HEK293 (cell line): Measurements from ENCODE around the gene ANKRD13A.

Experiments
- CTCF ChIA-PET: fragments of 350-600 bp; formaldehyde crosslinking; extraction: SDS; loops from one replicate; lab custom pipeline; 2021; ENCODE audit warnings: antibody characterized with exemption; lab: Yijun Ruan, JAX
- POLR2A ChIA-PET: fragments of 300-600 bp; formaldehyde crosslinking; extraction: SDS; loops from one replicate; lab custom pipeline; 2020; ENCODE audit warnings: antibody characterized with exemption, inconsistent platforms; lab: Yijun Ruan, JAX
- H3K27ac ChIP-seq: fragments of 200-500 bp; sonication (Bioruptor generic); 2 replicates; pipeline ENCODE4 v1.5.1; 2014; ENCODE audit warnings: low read depth, low read length, control low read depth, inconsistent platforms; ENCODE audit errors: extremely low read depth
- H3K36me3 ChIP-seq, 2 experiments: fragments of 200-500 bp in 1 of 2; sonication (Bioruptor generic) in 1 of 2; 1 replicate in 1 of 2; 2 replicates in 1 of 2; pipeline ENCODE4 v1.5.1; 2014 to 2017; ENCODE audit warnings: inconsistent platforms in 2 of 2, low read length in 2 of 2; ENCODE audit not compliant: control insufficient read depth in 2 of 2, insufficient read depth in 1 of 2
- H3K4me1 ChIP-seq: fragments of 200-500 bp; sonication (Bioruptor generic); 2 replicates; pipeline ENCODE4 v1.5.1; 2014; ENCODE audit warnings: mild to moderate bottlenecking, low read length, inconsistent platforms; ENCODE audit not compliant: control insufficient read depth, insufficient read depth
- H3K4me3 ChIP-seq: 2 replicates; pipeline ENCODE4 v1.5.1; 2011; ENCODE audit warnings: low read depth, mild to moderate bottlenecking, control low read depth, low read length, moderate library complexity
- H3K9me3 ChIP-seq: fragments of 200-500 bp; sonication (Bioruptor generic); 2 replicates; pipeline ENCODE4 v1.5.1; 2014; ENCODE audit warnings: low read depth, low read length, inconsistent platforms; ENCODE audit not compliant: control insufficient read depth, insufficient read depth
- BCL11B ChIP-seq: fragments of 450-650 bp; formaldehyde crosslinking; IDR thresholded peaks from 2 replicates; pipeline ENCODE4 v1.5.1; 2016; ENCODE audit warnings: low read depth, missing biosample characterization, missing genetic modification characterization
- GLI4 ChIP-seq: fragments of 450-650 bp; formaldehyde crosslinking; IDR thresholded peaks from 2 replicates; pipeline ENCODE4 v1.5.1; 2016; ENCODE audit warnings: missing biosample characterization, missing genetic modification characterization
- INSM2 ChIP-seq: fragments of 450-650 bp; formaldehyde crosslinking; IDR thresholded peaks from 2 replicates; pipeline ENCODE4 v1.5.1; 2016; ENCODE audit warnings: missing biosample characterization, missing genetic modification characterization
- ZBTB49 ChIP-seq: fragments of 450-650 bp; formaldehyde crosslinking; IDR thresholded peaks from 2 replicates; pipeline ENCODE4 v1.5.1; 2016; ENCODE audit warnings: missing biosample characterization, missing genetic modification characterization, low read depth
- ZFP3 ChIP-seq: fragments of 450-650 bp; formaldehyde crosslinking; IDR thresholded peaks from 2 replicates; pipeline ENCODE4 v1.5.1; 2016; ENCODE audit warnings: low read depth, missing biosample characterization, missing genetic modification characterization
- ZNF148 ChIP-seq: fragments of 450-650 bp; formaldehyde crosslinking; IDR thresholded peaks from 2 replicates; pipeline ENCODE4 v1.5.0; 2017; ENCODE audit warnings: missing biosample characterization, missing genetic modification characterization, borderline replicate concordance
- ZNF223 ChIP-seq: fragments of 450-650 bp; formaldehyde crosslinking; IDR thresholded peaks from 2 replicates; pipeline ENCODE4 v1.5.1; 2016; ENCODE audit warnings: missing biosample characterization, missing genetic modification characterization
- ZNF335 ChIP-seq: fragments of 450-650 bp; formaldehyde crosslinking; conservative IDR thresholded peaks from 2 replicates; pipeline ENCODE4 v1.5.1; 2016; ENCODE audit warnings: missing biosample characterization, missing genetic modification characterization
- ZNF391 ChIP-seq: fragments of 450-650 bp; formaldehyde crosslinking; IDR thresholded peaks from 2 replicates; pipeline ENCODE4 v1.5.1; 2016; ENCODE audit warnings: low read depth, missing biosample characterization, missing genetic modification characterization, borderline replicate concordance
- ZNF423 ChIP-seq: fragments of 450-650 bp; formaldehyde crosslinking; IDR thresholded peaks from 2 replicates; pipeline ENCODE4 v1.5.1; 2016; ENCODE audit warnings: missing biosample characterization, missing genetic modification characterization
- ZNF426 ChIP-seq: fragments of 450-650 bp; formaldehyde crosslinking; IDR thresholded peaks from 2 replicates; pipeline ENCODE4 v1.5.1; 2017; ENCODE audit warnings: missing biosample characterization, missing genetic modification characterization, mild to moderate bottlenecking, inconsistent platforms, moderate library complexity
- ZNF555 ChIP-seq: fragments of 450-650 bp; formaldehyde crosslinking; conservative IDR thresholded peaks from 2 replicates; pipeline ENCODE4 v1.5.1; 2017; ENCODE audit warnings: missing biosample characterization, mild to moderate bottlenecking, missing genetic modification characterization, inconsistent platforms
- ZNF571 ChIP-seq: fragments of 450-650 bp; formaldehyde crosslinking; IDR thresholded peaks from 2 replicates; pipeline ENCODE4 v1.5.0; 2017; ENCODE audit warnings: missing biosample characterization, missing genetic modification characterization
- ZNF610 ChIP-seq: fragments of 450-650 bp; formaldehyde crosslinking; IDR thresholded peaks from 2 replicates; pipeline ENCODE4 v1.5.1; 2016; ENCODE audit warnings: missing biosample characterization, missing genetic modification characterization, borderline replicate concordance
- ZNF629 ChIP-seq: fragments of 450-650 bp; formaldehyde crosslinking; IDR thresholded peaks from 2 replicates; pipeline ENCODE4 v1.5.1; 2017; ENCODE audit warnings: missing biosample characterization, missing genetic modification characterization
- ZNF701 ChIP-seq: fragments of 450-650 bp; formaldehyde crosslinking; IDR thresholded peaks from 2 replicates; pipeline ENCODE4 v1.5.1; 2016; ENCODE audit warnings: missing biosample characterization, missing genetic modification characterization
- ZNF777 ChIP-seq: fragments of 450-650 bp; formaldehyde crosslinking; IDR thresholded peaks from 2 replicates; pipeline ENCODE4 v1.5.1; 2017; ENCODE audit warnings: missing biosample characterization, missing genetic modification characterization, borderline replicate concordance
- ZNF843 ChIP-seq: fragments of 450-650 bp; formaldehyde crosslinking; IDR thresholded peaks from 2 replicates; pipeline ENCODE4 v1.5.1; 2016; ENCODE audit warnings: missing biosample characterization, missing genetic modification characterization
- ZSCAN23 ChIP-seq: fragments of 450-650 bp; formaldehyde crosslinking; IDR thresholded peaks from 2 replicates; pipeline ENCODE4 v1.5.1; 2016; ENCODE audit warnings: missing biosample characterization, missing genetic modification characterization
- TF ChIP-seq, protein P1 (sequence below): fragments of 450-650 bp; IDR thresholded peaks from 2 replicates; pipeline ENCODE4 v1.5.1; 2018; ENCODE audit warnings: missing biosample characterization, mild to moderate bottlenecking, missing genetic modification characterization
- TF ChIP-seq, protein P2 (sequence below): fragments of 450-650 bp; formaldehyde crosslinking; IDR thresholded peaks from 2 replicates; pipeline ENCODE4 v1.5.1; 2016; ENCODE audit warnings: missing biosample characterization, missing genetic modification characterization, borderline replicate concordance

Gene ANKRD13A

DNA sequence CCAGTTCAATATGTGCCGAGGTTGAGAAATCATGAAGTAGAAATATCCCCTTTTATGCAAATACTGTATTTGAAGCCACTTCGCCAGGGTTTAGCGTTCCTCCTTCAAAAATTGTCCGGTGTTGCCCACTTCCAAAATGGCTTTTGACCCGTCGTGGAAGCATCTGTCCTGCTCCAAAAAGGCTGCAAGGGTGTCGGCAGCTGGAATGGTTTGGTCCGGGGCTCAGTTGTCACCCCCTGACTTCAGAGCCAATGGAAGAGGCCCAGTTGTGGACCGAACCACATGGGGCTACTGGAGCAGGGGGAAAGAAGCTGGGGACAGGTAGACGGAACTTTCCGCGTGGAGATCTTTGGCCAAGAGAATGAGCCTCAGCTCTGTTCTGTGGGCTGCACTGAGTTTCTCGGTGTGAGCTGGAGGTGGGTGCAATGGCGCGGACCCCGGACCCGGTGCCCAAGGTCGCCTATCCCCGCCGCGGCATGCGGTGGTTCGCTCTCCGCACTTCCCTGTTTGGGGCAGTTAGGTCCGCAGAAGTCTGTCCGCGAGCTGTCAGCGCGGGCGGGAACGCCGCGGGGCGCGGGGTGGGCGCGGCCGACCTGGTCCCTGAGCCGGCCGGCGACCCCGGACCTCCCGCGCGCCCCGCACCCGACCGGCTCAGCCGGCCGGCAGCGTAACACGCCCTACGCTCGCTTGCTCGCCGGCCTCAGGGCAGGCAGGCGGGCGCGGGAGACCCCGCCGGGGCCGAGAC, at the start of gene ANKRD13A:
ANKRD13A (plus strand) TSS at position 527 of the 745 bp plus-strand sequence. CDS start 259 bp downstream, outside the sequence.
- CTCF ChIA-PET, result interaction anchor here (0.6 to 0.7 kb wide), 2 partner anchors 24 to 211 kb away, joined by 3 read pairs; no protein-coding TSS in a partner anchor
- peak within 1 kb of the TSS; percentile 73 for H3K4me3 ChIP-seq
- TF ChIP-seq, protein P1, sequence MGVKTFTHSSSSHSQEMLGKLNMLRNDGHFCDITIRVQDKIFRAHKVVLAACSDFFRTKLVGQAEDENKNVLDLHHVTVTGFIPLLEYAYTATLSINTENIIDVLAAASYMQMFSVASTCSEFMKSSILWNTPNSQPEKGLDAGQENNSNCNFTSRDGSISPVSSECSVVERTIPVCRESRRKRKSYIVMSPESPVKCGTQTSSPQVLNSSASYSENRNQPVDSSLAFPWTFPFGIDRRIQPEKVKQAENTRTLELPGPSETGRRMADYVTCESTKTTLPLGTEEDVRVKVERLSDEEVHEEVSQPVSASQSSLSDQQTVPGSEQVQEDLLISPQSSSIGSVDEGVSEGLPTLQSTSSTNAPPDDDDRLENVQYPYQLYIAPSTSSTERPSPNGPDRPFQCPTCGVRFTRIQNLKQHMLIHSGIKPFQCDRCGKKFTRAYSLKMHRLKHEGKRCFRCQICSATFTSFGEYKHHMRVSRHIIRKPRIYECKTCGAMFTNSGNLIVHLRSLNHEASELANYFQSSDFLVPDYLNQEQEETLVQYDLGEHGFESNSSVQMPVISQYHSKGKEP (tag by site-specific recombination), result peak; percentile 90
- TF ChIP-seq ZNF610, result 0 out of 2 replicates have a peak, but pooled peaks have one; percentile 74
- TF ChIP-seq GLI4, result 0 out of 2 replicates have a peak, but pooled peaks have one; percentile 72
- TF ChIP-seq ZNF571, result no peak
- peak; percentile 92; the same call in 1 of the 2 replicates for TF ChIP-seq ZNF391 (tag by site-specific recombination)
- TF ChIP-seq ZNF701 (tag by site-specific recombination), result 0 out of 2 replicates have a peak, but pooled peaks have one; percentile 41
- no peak for TF ChIP-seq ZNF223
- no peak for TF ChIP-seq ZBTB49
- TF ChIP-seq ZNF423 (tag by site-specific recombination), result no peak
- TF ChIP-seq ZNF555 (tag by site-specific recombination), result no peak
- TF ChIP-seq ZNF148 (tag by site-specific recombination), result peak; percentile 71; the same call in 1 of the 2 replicates
- TF ChIP-seq ZSCAN23 (tag by site-specific recombination), result 0 out of 2 replicates have a peak, but pooled peaks have one; percentile 56
- peak; percentile 64 for TF ChIP-seq ZNF843 (tag by site-specific recombination)
- TF ChIP-seq ZNF777, result peak; percentile 72; the same call in 1 of the 2 replicates
- TF ChIP-seq BCL11B, result peak; percentile 70; the same call in 1 of the 2 replicates
- TF ChIP-seq INSM2 (tag by site-specific recombination), result peak; percentile 77
- TF ChIP-seq ZNF426 (tag by site-specific recombination), result no peak
- TF ChIP-seq, protein P2, sequence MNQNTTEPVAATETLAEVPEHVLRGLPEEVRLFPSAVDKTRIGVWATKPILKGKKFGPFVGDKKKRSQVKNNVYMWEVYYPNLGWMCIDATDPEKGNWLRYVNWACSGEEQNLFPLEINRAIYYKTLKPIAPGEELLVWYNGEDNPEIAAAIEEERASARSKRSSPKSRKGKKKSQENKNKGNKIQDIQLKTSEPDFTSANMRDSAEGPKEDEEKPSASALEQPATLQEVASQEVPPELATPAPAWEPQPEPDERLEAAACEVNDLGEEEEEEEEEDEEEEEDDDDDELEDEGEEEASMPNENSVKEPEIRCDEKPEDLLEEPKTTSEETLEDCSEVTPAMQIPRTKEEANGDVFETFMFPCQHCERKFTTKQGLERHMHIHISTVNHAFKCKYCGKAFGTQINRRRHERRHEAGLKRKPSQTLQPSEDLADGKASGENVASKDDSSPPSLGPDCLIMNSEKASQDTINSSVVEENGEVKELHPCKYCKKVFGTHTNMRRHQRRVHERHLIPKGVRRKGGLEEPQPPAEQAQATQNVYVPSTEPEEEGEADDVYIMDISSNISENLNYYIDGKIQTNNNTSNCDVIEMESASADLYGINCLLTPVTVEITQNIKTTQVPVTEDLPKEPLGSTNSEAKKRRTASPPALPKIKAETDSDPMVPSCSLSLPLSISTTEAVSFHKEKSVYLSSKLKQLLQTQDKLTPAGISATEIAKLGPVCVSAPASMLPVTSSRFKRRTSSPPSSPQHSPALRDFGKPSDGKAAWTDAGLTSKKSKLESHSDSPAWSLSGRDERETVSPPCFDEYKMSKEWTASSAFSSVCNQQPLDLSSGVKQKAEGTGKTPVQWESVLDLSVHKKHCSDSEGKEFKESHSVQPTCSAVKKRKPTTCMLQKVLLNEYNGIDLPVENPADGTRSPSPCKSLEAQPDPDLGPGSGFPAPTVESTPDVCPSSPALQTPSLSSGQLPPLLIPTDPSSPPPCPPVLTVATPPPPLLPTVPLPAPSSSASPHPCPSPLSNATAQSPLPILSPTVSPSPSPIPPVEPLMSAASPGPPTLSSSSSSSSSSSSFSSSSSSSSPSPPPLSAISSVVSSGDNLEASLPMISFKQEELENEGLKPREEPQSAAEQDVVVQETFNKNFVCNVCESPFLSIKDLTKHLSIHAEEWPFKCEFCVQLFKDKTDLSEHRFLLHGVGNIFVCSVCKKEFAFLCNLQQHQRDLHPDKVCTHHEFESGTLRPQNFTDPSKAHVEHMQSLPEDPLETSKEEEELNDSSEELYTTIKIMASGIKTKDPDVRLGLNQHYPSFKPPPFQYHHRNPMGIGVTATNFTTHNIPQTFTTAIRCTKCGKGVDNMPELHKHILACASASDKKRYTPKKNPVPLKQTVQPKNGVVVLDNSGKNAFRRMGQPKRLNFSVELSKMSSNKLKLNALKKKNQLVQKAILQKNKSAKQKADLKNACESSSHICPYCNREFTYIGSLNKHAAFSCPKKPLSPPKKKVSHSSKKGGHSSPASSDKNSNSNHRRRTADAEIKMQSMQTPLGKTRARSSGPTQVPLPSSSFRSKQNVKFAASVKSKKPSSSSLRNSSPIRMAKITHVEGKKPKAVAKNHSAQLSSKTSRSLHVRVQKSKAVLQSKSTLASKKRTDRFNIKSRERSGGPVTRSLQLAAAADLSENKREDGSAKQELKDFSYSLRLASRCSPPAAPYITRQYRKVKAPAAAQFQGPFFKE (tag by site-specific recombination), result no peak
- TF ChIP-seq ZFP3, result no peak
- peak; percentile 83 for TF ChIP-seq ZNF629 (tag by site-specific recombination)
- peak; percentile 82 for TF ChIP-seq ZNF335 (tag by site-specific recombination)

More for the DNA sequence above, at the start of gene ANKRD13A:
- Histone ChIP-seq H3K9me3 (no peaks in the 10 kb centered on the region), H3K36me3 (peaks cover 0 to 10% of the 10 kb centered on the region in 2 experiments; a peak in 1 of 3 replicates), H3K4me1 (no peaks in the 10 kb centered on the region), H3K27ac (peak within 1 kb of the TSS; percentile 72)
- POLR2A ChIA-PET, result interaction anchor here (0.5 to 2.4 kb wide), 9 partner anchors 12 to 432 kb away, joined by 3 to 8 read pairs (median 4); partner anchors contain the start of gene C12orf76
